Colonic mucosa (tissue), 4 donors: ENCODE measurements around the gene SLC25A45. TPM values are rescaled to one million over a fixed set of nuclear protein-coding genes. Genes with fewer than 3 reads are reported as not detected.

Experiments used
- DNase-seq: peaks from one replicate; pipeline ENCODE4 v3.0.0-alpha.2; 2020
- H3K27ac ChIP-seq: fragments of 200-600 bp; one replicate; pipeline ENCODE4 v1.8.0; 2021
- H3K27me3 ChIP-seq: fragments of 200-600 bp; one replicate; pipeline ENCODE4 v1.8.0; 2021
- H3K36me3 ChIP-seq: fragments of 200-600 bp; one replicate; pipeline ENCODE4 v1.8.0; 2021
- H3K4me1 ChIP-seq: fragments of 200-600 bp; one replicate; pipeline ENCODE4 v1.8.0; 2021; ENCODE audit warnings: mild to moderate bottlenecking
- H3K4me3 ChIP-seq: fragments of 200-600 bp; one replicate; pipeline ENCODE4 v1.8.0; 2021
- H3K9ac ChIP-seq, 2 donors: one replicate each; pipeline ENCODE4 v1.7.0; 2013; ENCODE audit warnings: control low read depth in 2 of 2, low read depth in 2 of 2, low read length in 2 of 2
- H3K9me3 ChIP-seq: fragments of 200-600 bp; one replicate; pipeline ENCODE4 v1.8.0; 2021
- CTCF ChIP-seq: fragments of 200-600 bp; IDR thresholded peaks from one replicate; pipeline ENCODE4 v1.8.0; 2022; ENCODE audit warnings: antibody characterized with exemption, mild to moderate bottlenecking
- intact Hi-C: fragments of 100-400 bp; cut with DNase I; formaldehyde crosslinking; loops from one replicate; pipeline ENCODE4 v1.14.1; 2022
- total RNA-seq, 2 donors: library from RNA; stranded (reverse); fragmentation: NEBNext Ultra II Directional in 1 of 2; extraction: Animal tissue kit (Norgen Biotek cat#: 25700) in 1 of 2; gene quantifications; one replicate each; pipeline ENCODE4 v1.2.1, GENCODE V29; 2021
- donor health status: healthy.
- donor health status: DM: no; HTN: no; CAD: no.
- donor health status: DM: no; HTN: no; CAD: no.

Gene SLC25A45
- total RNA-seq, 2 donors from 2014 or later: 4.4 to 6.9 TPM

GRCh38 chr11:65419772-65420481 is 37.5 kb upstream of the SLC25A45 start:
- H3K4me1 ChIP-seq: peaks cover 10% of the 10 kb centered on the region
- TF ChIP-seq CTCF: no peak

GRCh38 chr11:65419460-65419771 is 37.0 kb upstream of the SLC25A45 start:
- peaks cover 10% of the 10 kb centered on the region for H3K4me1 ChIP-seq
- no peak for DNase-seq
- intact Hi-C loops: loop anchor here (5.0 to 10.0 kb wide), 2 partner anchors 37 to 45 kb away; partner anchors contain the start of gene SLC25A45

More at GRCh38 chr11:65419772-65420481, 37.5 kb upstream of the SLC25A45 start:
- peak; percentile 95 for DNase-seq
- H3K27me3 ChIP-seq: no peaks in the 10 kb centered on the region
- H3K27ac ChIP-seq: peak overlapping the region; percentile 100
- H3K4me3 ChIP-seq: peak overlapping the region; percentile 29
- peak overlapping the region; percentile 100 for H3K9ac ChIP-seq
- H3K9me3 ChIP-seq: no peaks in the 10 kb centered on the region
- H3K36me3 ChIP-seq: no peaks in the 10 kb centered on the region
- intact Hi-C loops: loop anchor here (5.0 to 10.0 kb wide), 2 partner anchors 38 to 45 kb away; partner anchors contain the start of gene SLC25A45

GRCh38 chr11:65418681-65419459 is 36.4 kb upstream of the SLC25A45 start:
- H3K27me3 ChIP-seq: no peaks in the 10 kb centered on the region
- H3K9ac ChIP-seq: peak overlapping the region; percentile 95 to 100
- no peak for TF ChIP-seq CTCF
- DNase-seq: peak; percentile 97
- peak overlapping the region; percentile 100 for H3K27ac ChIP-seq
- no peaks in the 10 kb centered on the region for H3K36me3 ChIP-seq
- intact Hi-C loops: loop anchor here (5.0 to 10.0 kb wide), 2 partner anchors 37 to 46 kb away; partner anchors contain the start of gene SLC25A45
- H3K4me3 ChIP-seq: peak overlapping the region; percentile 29
- peaks cover 10% of the 10 kb centered on the region for H3K4me1 ChIP-seq
- H3K9me3 ChIP-seq: no peaks in the 10 kb centered on the region

More at GRCh38 chr11:65419460-65419771, 37.0 kb upstream of the SLC25A45 start:
- peak overlapping the region; percentile 100 for H3K27ac ChIP-seq
- TF ChIP-seq CTCF: no peak
- H3K36me3 ChIP-seq: no peaks in the 10 kb centered on the region
- peak overlapping the region; percentile 95 to 100 for H3K9ac ChIP-seq
- H3K27me3 ChIP-seq: no peaks in the 10 kb centered on the region
- H3K9me3 ChIP-seq: no peaks in the 10 kb centered on the region
- peak overlapping the region; percentile 29 for H3K4me3 ChIP-seq

GRCh38 chr11:65418431-65418680 is 35.9 kb upstream of the SLC25A45 start:
- Histone ChIP-seq H3K9ac (peak overlapping the region; percentile 95 to 100), H3K27ac (peak overlapping the region; percentile 100), H3K4me3 (peak overlapping the region; percentile 29), H3K27me3 (no peaks in the 10 kb centered on the region), H3K36me3 (no peaks in the 10 kb centered on the region), H3K4me1 (peaks cover 10% of the 10 kb centered on the region), H3K9me3 (no peaks in the 10 kb centered on the region)
- no peak for DNase-seq
- intact Hi-C loops: loop anchor here (5.0 to 10.0 kb wide), 2 partner anchors 36 to 46 kb away; partner anchors contain the start of gene SLC25A45
- TF ChIP-seq CTCF: no peak

GRCh38 chr11:65417702-65418430 is 35.4 kb upstream of the SLC25A45 start:
- Histone ChIP-seq H3K27ac (peak overlapping the region; percentile 100), H3K9me3 (no peaks in the 10 kb centered on the region), H3K9ac (peak overlapping the region; percentile 95 to 100), H3K4me1 (peaks cover 10% of the 10 kb centered on the region), H3K36me3 (no peaks in the 10 kb centered on the region), H3K4me3 (peak overlapping the region; percentile 29), H3K27me3 (no peaks in the 10 kb centered on the region)
- TF ChIP-seq CTCF: no peak
- DNase-seq: no peak
- intact Hi-C loops: loop anchor here (5.0 to 10.0 kb wide), 2 partner anchors 36 to 47 kb away; partner anchors contain the start of gene SLC25A45
